GM19463 (cell line): ENCODE data around the gene PRR16.
"Not testable (repeated sequence)": the region's sequence is repeated elsewhere in the genome, so short reads cannot be mapped to it uniquely, and the experiment has no call there.

Experiments used
- ATAC-seq: cut with Tn5 transposase; IDR thresholded peaks from one replicate; pipeline ENCODE4 v1.9.1; 2021; ENCODE audit warnings: mild to moderate bottlenecking, moderate library complexity; ENCODE audit not compliant: unreplicated experiment

Gene PRR16

GRCh38 chr5:120632430-120632829 lies 168.3 kb downstream of the PRR16 start:
- no peak for ATAC-seq

GRCh38 chr5:120638449-120638848 lies 174.3 kb downstream of the PRR16 start:
- ATAC-seq: no peak

- ATAC-seq: no peak
Measured at GRCh38 chr5:120640778-120641177, 176.7 kb downstream of the PRR16 start.

- no peak for ATAC-seq
Measured at GRCh38 chr5:120644516-120644915, 180.4 kb downstream of the PRR16 start.

- peak; percentile 80 for ATAC-seq
Measured at GRCh38 chr5:120655828-120656435, 191.8 kb downstream of the PRR16 start.

- ATAC-seq: no peak
Measured at GRCh38 chr5:120657104-120657503, 193.0 kb downstream of the PRR16 start.

- no peak for ATAC-seq
Measured at GRCh38 chr5:120677481-120677880, 213.4 kb downstream of the PRR16 start.

- ATAC-seq: no peak
Measured at GRCh38 chr5:120678279-120678678, 214.2 kb downstream of the PRR16 start.

- no peak for ATAC-seq
Measured at GRCh38 chr5:120682851-120683250, 218.8 kb downstream of the PRR16 start.

GRCh38 chr5:120683580-120683979 lies 219.5 kb downstream of the PRR16 start:
- no peak for ATAC-seq

GRCh38 chr5:120684213-120684612 lies 220.1 kb downstream of the PRR16 start:
- ATAC-seq: no peak

- no peak for ATAC-seq
Measured at GRCh38 chr5:120684749-120685415, 220.8 kb downstream of the PRR16 start.

- no peak for ATAC-seq
Measured at GRCh38 chr5:120690621-120691407, 226.7 kb downstream of the PRR16 start.

GRCh38 chr5:120692325-120692724 lies 228.2 kb downstream of the PRR16 start:
- no peak for ATAC-seq

GRCh38 chr5:120695368-120695880 lies 231.3 kb downstream of the PRR16 start:
- no peak for ATAC-seq

GRCh38 chr5:120697147-120697546 lies 233.0 kb downstream of the PRR16 start:
- ATAC-seq: no peak

- ATAC-seq: not testable (repeated sequence)
Measured at GRCh38 chr5:120697670-120698327, 233.7 kb downstream of the PRR16 start.

GRCh38 chr5:120700653-120701052 lies 236.6 kb downstream of the PRR16 start:
- not testable (repeated sequence) for ATAC-seq

GRCh38 chr5:120702817-120703538 lies 238.9 kb downstream of the PRR16 start:
- ATAC-seq: not testable (repeated sequence)

GRCh38 chr5:120703918-120704587 lies 240.0 kb downstream of the PRR16 start:
- ATAC-seq: no peak
